HL-60 (cell line): Measurements from ENCODE around the gene PSPN.
"Not testable (repeated sequence)": the region's sequence is repeated elsewhere in the genome, so short reads cannot be mapped to it uniquely, and the experiment has no call there.

ENCODE experiments used
- DNase-seq, 2 experiments: peaks; one replicate each; pipeline ENCODE4 v3.0.0-alpha.2; 2010 to 2020; ENCODE audit warnings: low read depth in 1 of 2, low spot score in 1 of 2
- H3K27ac ChIP-seq: fragments of 250-450 bp; sonication (Bioruptor Pico); replicated peaks from 2 replicates; pipeline ENCODE4 v1.5.1; 2020; ENCODE audit warnings: mild to moderate bottlenecking, moderate library complexity
- H3K27me3 ChIP-seq: fragments of 250-450 bp; sonication (Bioruptor Pico); 2 replicates; pipeline ENCODE4 v1.5.1; 2021; ENCODE audit warnings: mild to moderate bottlenecking, moderate library complexity; ENCODE audit not compliant: insufficient read depth, poor library complexity, severe bottlenecking
- H3K4me3 ChIP-seq: replicated peaks from 2 replicates; pipeline ENCODE4 v1.5.1; 2011; ENCODE audit warnings: mild to moderate bottlenecking, control low read depth, low read length; ENCODE audit not compliant: insufficient read depth
- CTCF ChIP-seq: IDR thresholded peaks from one replicate; pipeline ENCODE4 v1.5.1; 2011; ENCODE audit warnings: low read length, control low read depth, inconsistent platforms; ENCODE audit not compliant: insufficient read depth
- GABPA ChIP-seq: IDR thresholded peaks from 2 replicates; pipeline ENCODE4 v1.6.1; 2012; ENCODE audit warnings: low read depth
- POLR2AphosphoS5 ChIP-seq: IDR thresholded peaks from 2 replicates; pipeline ENCODE4 v1.6.1; 2012; ENCODE audit warnings: low read depth
- SPI1 ChIP-seq: IDR thresholded peaks from 2 replicates; pipeline ENCODE4 v1.6.1; 2012; ENCODE audit warnings: low read depth, mild to moderate bottlenecking, borderline replicate concordance
- TF ChIP-seq, protein P1 (sequence below): IDR thresholded peaks from 2 replicates; pipeline ENCODE4 v1.6.1; 2012; ENCODE audit warnings: low read depth; ENCODE audit not compliant: insufficient replicate concordance

PSPN gene

DNA sequence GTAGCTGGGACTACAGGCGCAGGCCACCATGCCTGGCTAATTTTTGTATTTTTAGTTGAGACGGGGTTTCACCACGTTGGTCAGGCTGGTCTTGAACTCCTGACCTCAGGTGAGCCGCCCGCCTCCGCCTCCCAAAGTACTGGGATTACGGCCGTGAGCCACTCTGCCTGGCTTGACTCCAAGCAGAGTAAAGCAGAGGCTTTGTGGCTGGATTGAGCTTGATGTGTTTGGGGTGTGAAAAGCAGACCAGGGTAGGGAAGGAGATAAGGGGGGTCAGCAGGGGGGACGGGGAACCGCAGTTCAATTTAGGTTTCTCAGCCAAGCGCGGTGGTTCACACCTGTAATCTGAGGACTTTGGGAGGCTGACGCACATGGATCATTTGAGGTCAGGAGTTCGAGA lies 18.6 kb downstream of the PSPN start:
- no peak overlapping the region for H3K4me3 ChIP-seq
- H3K27me3 ChIP-seq = no peaks in the 10 kb centered on the region
- no peak for TF ChIP-seq CTCF
- TF ChIP-seq GABPA = no peak
- TF ChIP-seq POLR2AphosphoS5 = no peak
- TF ChIP-seq, protein P1, sequence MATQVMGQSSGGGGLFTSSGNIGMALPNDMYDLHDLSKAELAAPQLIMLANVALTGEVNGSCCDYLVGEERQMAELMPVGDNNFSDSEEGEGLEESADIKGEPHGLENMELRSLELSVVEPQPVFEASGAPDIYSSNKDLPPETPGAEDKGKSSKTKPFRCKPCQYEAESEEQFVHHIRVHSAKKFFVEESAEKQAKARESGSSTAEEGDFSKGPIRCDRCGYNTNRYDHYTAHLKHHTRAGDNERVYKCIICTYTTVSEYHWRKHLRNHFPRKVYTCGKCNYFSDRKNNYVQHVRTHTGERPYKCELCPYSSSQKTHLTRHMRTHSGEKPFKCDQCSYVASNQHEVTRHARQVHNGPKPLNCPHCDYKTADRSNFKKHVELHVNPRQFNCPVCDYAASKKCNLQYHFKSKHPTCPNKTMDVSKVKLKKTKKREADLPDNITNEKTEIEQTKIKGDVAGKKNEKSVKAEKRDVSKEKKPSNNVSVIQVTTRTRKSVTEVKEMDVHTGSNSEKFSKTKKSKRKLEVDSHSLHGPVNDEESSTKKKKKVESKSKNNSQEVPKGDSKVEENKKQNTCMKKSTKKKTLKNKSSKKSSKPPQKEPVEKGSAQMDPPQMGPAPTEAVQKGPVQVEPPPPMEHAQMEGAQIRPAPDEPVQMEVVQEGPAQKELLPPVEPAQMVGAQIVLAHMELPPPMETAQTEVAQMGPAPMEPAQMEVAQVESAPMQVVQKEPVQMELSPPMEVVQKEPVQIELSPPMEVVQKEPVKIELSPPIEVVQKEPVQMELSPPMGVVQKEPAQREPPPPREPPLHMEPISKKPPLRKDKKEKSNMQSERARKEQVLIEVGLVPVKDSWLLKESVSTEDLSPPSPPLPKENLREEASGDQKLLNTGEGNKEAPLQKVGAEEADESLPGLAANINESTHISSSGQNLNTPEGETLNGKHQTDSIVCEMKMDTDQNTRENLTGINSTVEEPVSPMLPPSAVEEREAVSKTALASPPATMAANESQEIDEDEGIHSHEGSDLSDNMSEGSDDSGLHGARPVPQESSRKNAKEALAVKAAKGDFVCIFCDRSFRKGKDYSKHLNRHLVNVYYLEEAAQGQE = no peak
- no peak for TF ChIP-seq SPI1
- no peak for DNase-seq
- H3K27ac ChIP-seq = no peak overlapping the region

DNA sequence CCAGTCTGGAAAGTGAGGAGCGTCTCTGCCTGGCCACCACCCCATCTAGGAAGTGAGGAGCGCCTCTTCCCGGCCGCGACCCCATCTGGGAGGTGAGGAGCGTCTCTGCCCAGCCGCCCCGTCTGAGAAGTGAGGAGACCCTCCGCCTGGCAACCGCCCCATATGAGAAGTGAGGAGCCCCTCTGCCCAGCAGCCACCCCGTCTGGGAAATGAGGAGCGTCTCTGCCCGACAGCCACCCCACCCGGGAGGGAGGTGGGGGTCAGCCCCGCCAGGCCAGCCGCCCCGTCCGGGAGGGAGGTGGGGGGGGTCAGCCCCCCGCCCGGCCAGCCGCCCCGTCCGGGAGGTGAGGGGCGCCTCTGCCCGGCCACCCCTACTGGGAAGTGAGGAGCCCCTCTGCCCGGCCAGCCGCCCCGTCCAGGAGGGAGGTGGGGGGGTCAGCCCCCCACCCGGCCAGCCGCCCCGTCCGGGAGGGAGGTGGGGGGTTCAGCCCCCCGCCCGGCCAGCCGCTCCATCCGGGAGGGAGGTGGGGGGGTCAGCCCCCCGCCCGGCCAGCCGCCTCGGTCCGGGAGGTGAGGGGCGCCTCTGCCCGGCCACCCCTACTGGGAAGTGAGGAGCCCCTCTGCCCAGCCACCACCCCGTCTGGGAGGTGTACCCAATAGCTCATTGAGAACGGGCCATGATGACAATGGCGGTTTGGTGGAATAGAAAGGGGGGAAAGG lies 20.3 kb downstream of the PSPN start:
- not testable (repeated sequence) for H3K27me3 ChIP-seq, DNase-seq, H3K27ac ChIP-seq, H3K4me3 ChIP-seq

GRCh38 chr19:6354098-6354674 lies 21.5 kb downstream of the PSPN start:
- H3K27ac ChIP-seq = no peak overlapping the region
- H3K4me3 ChIP-seq = no peak overlapping the region
- TF ChIP-seq, protein P1 = no peak
- no peak for TF ChIP-seq CTCF
- no peak for TF ChIP-seq SPI1
- TF ChIP-seq GABPA = no peak
- TF ChIP-seq POLR2AphosphoS5 = no peak
- H3K27me3 ChIP-seq = no peaks in the 10 kb centered on the region
- no peak for DNase-seq

DNA sequence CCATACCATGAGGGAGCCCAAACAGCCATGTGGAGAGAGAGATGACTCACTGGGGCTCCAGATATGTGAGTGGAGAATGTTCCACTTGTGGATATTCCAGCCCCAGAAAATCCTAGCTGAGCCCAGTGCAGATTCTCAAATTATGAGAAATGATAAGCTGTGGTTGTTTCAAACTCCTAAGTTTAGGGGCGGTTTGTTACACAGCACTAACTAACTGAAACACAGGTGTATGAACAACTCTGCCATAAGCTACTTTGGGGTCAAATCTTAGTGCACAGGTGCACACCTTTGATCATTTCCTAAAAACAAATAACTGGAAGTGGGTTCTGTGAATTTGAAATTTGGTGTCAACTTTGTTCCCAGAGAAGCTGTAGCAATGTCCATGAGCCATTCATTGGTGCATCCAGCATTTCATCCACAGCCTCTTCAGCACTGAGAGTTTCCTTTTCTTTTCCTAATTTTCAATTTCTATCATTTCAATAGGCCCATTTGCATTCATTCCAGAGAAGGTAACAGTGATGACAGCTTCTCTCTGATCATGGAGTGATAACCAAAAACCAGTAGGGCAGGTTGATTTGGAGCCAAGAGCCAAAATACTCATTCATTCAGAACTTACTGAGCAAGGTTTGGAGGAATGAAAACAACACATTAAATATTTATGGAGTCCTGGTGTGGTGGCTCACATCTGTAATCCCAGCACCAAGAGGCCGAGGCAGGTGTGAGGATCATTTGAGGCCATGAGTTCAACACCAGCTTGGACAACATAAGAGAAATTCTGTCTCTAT lies 23.2 kb downstream of the PSPN start:
- H3K27me3 ChIP-seq = no peaks in the 10 kb centered on the region
- TF ChIP-seq POLR2AphosphoS5 = no peak
- TF ChIP-seq GABPA = no peak
- no peak for TF ChIP-seq CTCF
- TF ChIP-seq SPI1 = no peak
- TF ChIP-seq, protein P1 = no peak
- DNase-seq = no peak
- no peak overlapping the region for H3K4me3 ChIP-seq
- H3K27ac ChIP-seq = no peak overlapping the region
